Measurements from ENCODE around the gene ADAMTSL2. TPM values are rescaled to one million over a fixed set of nuclear protein-coding genes. Genes with fewer than 3 reads are reported as not detected.
A peak's percentile ranks its signal among the peaks of the same experiment; 100 is the strongest.

Gene ADAMTSL2
- total and polyA plus RNA-seq, 9 donors, result 0.27 to 18.5 (median 1.9) TPM

GRCh38 chr9:133574771-133575170 lies 40.3 kb downstream of the ADAMTSL2 start:
- intact Hi-C loops (cut with DNase I), result no loop called here
- H3K4me1 ChIP-seq (ENCODE audit: insufficient read depth), result peaks cover 2% of the 10 kb centered on the region
- no peaks in the 10 kb centered on the region for H3K9me3 ChIP-seq
- H3K27ac ChIP-seq, result no peak overlapping the region
- no peak for TF ChIP-seq CTCF (IDR thresholded peaks at IDR 0.05)
- no peak for TF ChIP-seq POLR2A (IDR thresholded peaks at IDR 0.05)
- no peak for TF ChIP-seq EP300 (IDR thresholded peaks at IDR 0.05)
- no peak overlapping the region for H3K4me3 ChIP-seq
- no peaks in the 10 kb centered on the region for H3K36me3 ChIP-seq
- no peaks in the 10 kb centered on the region for H3K27me3 ChIP-seq
- WGBS, 3 donors, result 85 to 96% (median 85%) methylated on average over 13 to 17 of the region's 17 CpGs
- no peak for DNase-seq

- H3K27me3 ChIP-seq, result no peaks in the 10 kb centered on the region
- 85 to 91% (median 86%) methylated on average over 28 to 32 of the region's 32 CpGs for WGBS, 3 donors
- no peaks in the 10 kb centered on the region for H3K36me3 ChIP-seq
- peaks cover 2% of the 10 kb centered on the region for H3K4me1 ChIP-seq (ENCODE audit: insufficient read depth)
- no peak overlapping the region for H3K4me3 ChIP-seq
- DNase-seq, result no peak
- intact Hi-C loops (cut with DNase I), result no loop called here
- TF ChIP-seq CTCF (IDR thresholded peaks at IDR 0.05) (no peak), POLR2A (IDR thresholded peaks at IDR 0.05) (no peak)
- H3K9me3 ChIP-seq, result no peaks in the 10 kb centered on the region
- H3K27ac ChIP-seq, result no peak overlapping the region
Observed at GRCh38 chr9:133575186-133576030, 40.9 kb downstream of the ADAMTSL2 start.

- no peak for TF ChIP-seq CTCF (IDR thresholded peaks at IDR 0.05)
- WGBS, 3 donors, result 59 to 70% (median 68%) methylated on average over 23 of the region's 23 CpGs
- H3K27ac ChIP-seq, result peak overlapping the region in 1 of 2 donors; percentile 75
- intact Hi-C loops (cut with DNase I), result no loop called here
- no peak for DNase-seq
- H3K9me3 ChIP-seq, result no peaks in the 10 kb centered on the region
- H3K4me1 ChIP-seq (ENCODE audit: insufficient read depth), result peaks cover 2% of the 10 kb centered on the region
- no peaks in the 10 kb centered on the region for H3K27me3 ChIP-seq
- H3K4me3 ChIP-seq, result peak overlapping the region; percentile 8
- no peaks in the 10 kb centered on the region for H3K36me3 ChIP-seq
Observed at GRCh38 chr9:133576031-133576874, 41.7 kb downstream of the ADAMTSL2 start.

- H3K4me3 ChIP-seq, result peak overlapping the region; percentile 8
- 18 to 19% (median 19%) methylated on average over 34 of the region's 34 CpGs for WGBS, 3 donors
Observed at GRCh38 chr9:133576875-133577736, 42.6 kb downstream of the ADAMTSL2 start.

More at GRCh38 chr9:133576875-133577736, 42.6 kb downstream of the ADAMTSL2 start:
- intact Hi-C loops (cut with DNase I), result no loop called here
- peaks cover 6% of the 10 kb centered on the region for H3K4me1 ChIP-seq (ENCODE audit: insufficient read depth)
- DNase-seq, result peak; percentile 71 to 77 (median 72)
- H3K9me3 ChIP-seq, result no peaks in the 10 kb centered on the region
- no peaks in the 10 kb centered on the region for H3K27me3 ChIP-seq
- TF ChIP-seq EP300 (IDR thresholded peaks at IDR 0.05) (no peak), POLR2A (IDR thresholded peaks at IDR 0.05) (peak; percentile 66)
- H3K27ac ChIP-seq, result peak overlapping the region in 1 of 2 donors; percentile 75
- H3K36me3 ChIP-seq, result no peaks in the 10 kb centered on the region

All from ovary (tissue), 9 donors.